Lower lobe of right lung (tissue), 2 donors: ENCODE results near the gene TMEM243. TPM values are rescaled to one million over a fixed set of nuclear protein-coding genes. Genes with fewer than 3 reads are reported as not detected.

Experiments used
- ATAC-seq, 2 donors: fragments of 200-7000 bp; cut with Tn5 transposase; one replicate each; pipeline ENCODE4 v1.9.1; 2020 to 2022; ENCODE audit warnings: mild to moderate bottlenecking in 2 of 2, moderate library complexity in 2 of 2
- DNase-seq: peaks from one replicate; pipeline ENCODE4 v3.0.0-alpha.2; 2020
- H3K27ac ChIP-seq: fragments of 200-600 bp; one replicate; pipeline ENCODE4 v1.8.0; 2022
- H3K27me3 ChIP-seq: fragments of 200-600 bp; one replicate; pipeline ENCODE4 v1.8.0; 2022; ENCODE audit warnings: low read depth
- H3K36me3 ChIP-seq: fragments of 200-600 bp; one replicate; pipeline ENCODE4 v1.8.0; 2022; ENCODE audit warnings: mild to moderate bottlenecking
- H3K4me1 ChIP-seq: fragments of 200-600 bp; one replicate; pipeline ENCODE4 v1.8.0; 2022
- H3K4me3 ChIP-seq: fragments of 200-600 bp; one replicate; pipeline ENCODE4 v1.8.0; 2022; ENCODE audit warnings: mild to moderate bottlenecking
- H3K9me3 ChIP-seq: fragments of 200-600 bp; one replicate; pipeline ENCODE4 v1.8.0; 2022
- CTCF ChIP-seq: fragments of 200-600 bp; IDR thresholded peaks from one replicate; pipeline ENCODE4 v1.8.0; 2022; ENCODE audit warnings: antibody characterized with exemption, mild to moderate bottlenecking
- intact Hi-C: fragments of 100-400 bp; cut with DNase I; formaldehyde crosslinking; loops from one replicate; pipeline ENCODE4 v1.11.0; 2022
- total RNA-seq: library from RNA; stranded (reverse); fragmentation: NEBNext Ultra II Directional; extraction: Animal tissue kit (Norgen Biotek cat#: 25700); gene quantifications from one replicate; pipeline ENCODE4 v1.2.1, GENCODE V29; 2021
- donor health status: DM: no; HTN: yes; CAD: no; lungs with severe emphysema.

TMEM243 gene
- total RNA-seq, 1 donor from 2014 or later = 115 TPM

GRCh38 chr7:87155788-87156187 lies 63.7 kb downstream of the TMEM243 start:
- DNase-seq = no peak

GRCh38 chr7:87154569-87154968 lies 65.0 kb downstream of the TMEM243 start:
- DNase-seq (no peak), ATAC-seq (no peak)
- peak overlapping the region; percentile 70 for H3K4me3 ChIP-seq
- no peaks in the 10 kb centered on the region for H3K27me3 ChIP-seq
- no peak for TF ChIP-seq CTCF
- H3K9me3 ChIP-seq = no peaks in the 10 kb centered on the region
- no peaks in the 10 kb centered on the region for H3K36me3 ChIP-seq
- peak overlapping the region; percentile 97 for H3K27ac ChIP-seq
- peaks cover 50% of the 10 kb centered on the region for H3K4me1 ChIP-seq
- intact Hi-C loops = no loop called here

More at GRCh38 chr7:87155788-87156187, 63.7 kb downstream of the TMEM243 start:
- intact Hi-C loops = no loop called here
- Histone ChIP-seq H3K4me3 (peak overlapping the region; percentile 70), H3K27ac (peak overlapping the region; percentile 18), H3K27me3 (no peaks in the 10 kb centered on the region), H3K4me1 (peaks cover 50% of the 10 kb centered on the region), H3K36me3 (no peaks in the 10 kb centered on the region), H3K9me3 (no peaks in the 10 kb centered on the region)
- ATAC-seq = no peak
- TF ChIP-seq CTCF = no peak

GRCh38 chr7:87154166-87154565 lies 65.4 kb downstream of the TMEM243 start:
- peak overlapping the region; percentile 97 for H3K27ac ChIP-seq
- TF ChIP-seq CTCF = no peak
- no peaks in the 10 kb centered on the region for H3K36me3 ChIP-seq
- H3K4me1 ChIP-seq = peaks cover 50% of the 10 kb centered on the region
- no peaks in the 10 kb centered on the region for H3K27me3 ChIP-seq
- ATAC-seq = no peak
- DNase-seq = no peak
- intact Hi-C loops = no loop called here
- H3K9me3 ChIP-seq = no peaks in the 10 kb centered on the region
- peak overlapping the region; percentile 70 for H3K4me3 ChIP-seq

DNA sequence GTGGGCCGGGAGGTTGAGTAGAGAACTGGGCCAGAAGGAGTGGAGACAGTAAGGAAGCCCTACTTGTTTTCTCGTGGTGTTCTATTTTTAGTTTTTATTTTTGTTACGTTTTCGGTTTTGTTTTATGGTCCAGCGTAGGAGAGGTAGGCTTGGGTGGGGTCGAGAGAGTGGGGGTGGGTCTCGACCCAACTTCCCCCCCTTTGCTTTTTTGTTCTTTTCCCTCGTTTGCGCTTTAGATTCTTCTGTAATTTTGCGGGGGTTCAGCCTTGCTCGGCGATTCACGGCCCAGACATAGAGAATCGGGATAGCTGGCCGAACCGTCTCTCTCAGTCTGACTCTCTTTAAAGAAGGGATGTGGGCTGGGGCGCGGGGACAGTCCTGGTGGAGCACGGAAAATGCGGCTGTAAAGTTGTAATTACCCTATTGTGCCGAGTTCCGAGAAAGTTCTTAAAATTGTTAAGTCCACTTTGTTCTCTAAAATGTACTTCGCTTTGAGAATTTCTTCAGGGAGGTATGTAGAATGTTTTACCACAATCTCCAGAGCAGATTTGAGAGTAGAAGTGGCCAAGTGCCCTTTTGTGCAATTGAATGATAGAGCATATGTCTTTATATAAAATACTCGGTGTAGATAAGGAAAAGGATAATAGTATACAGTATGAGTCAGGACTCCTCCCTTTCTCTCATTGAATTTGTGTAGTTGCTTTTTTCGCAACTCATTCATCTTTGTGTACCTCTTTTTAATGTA lies 66.5 kb downstream of the TMEM243 start:
- Histone ChIP-seq H3K4me1 (peaks cover 50% of the 10 kb centered on the region), H3K27ac (peak overlapping the region; percentile 97), H3K27me3 (no peaks in the 10 kb centered on the region), H3K36me3 (no peaks in the 10 kb centered on the region), H3K4me3 (peak overlapping the region; percentile 70), H3K9me3 (no peaks in the 10 kb centered on the region)
- no peak for TF ChIP-seq CTCF
- DNase-seq (peak; percentile 50), ATAC-seq (peak; percentile 8 to 31)
- intact Hi-C loops = no loop called here

GRCh38 chr7:87152112-87152896 lies 67.2 kb downstream of the TMEM243 start, which contains the start of gene DMTF1:
Gene DMTF1 (plus strand): TSS chr7:87152453. CDS start chr7:87164942, 12,489 bp downstream.
- Histone ChIP-seq H3K36me3 (no peaks in the 10 kb centered on the region), H3K27me3 (no peaks in the 10 kb centered on the region), H3K27ac (peak within 1 kb of the TSS; percentile 97), H3K4me1 (peaks cover 46% of the 10 kb centered on the region), H3K4me3 (peak within 1 kb of the TSS; percentile 70), H3K9me3 (no peaks in the 10 kb centered on the region)
- intact Hi-C loops = no loop called here
- ATAC-seq = peak; percentile 97 to 98
- peak; percentile 97 for DNase-seq
- no peak for TF ChIP-seq CTCF
